MM.1S (cell line): ENCODE measurements around the gene HSPA4L.

ENCODE experiments used
- EZH2 ChIP-seq: fragments of 300-600 bp; sonication (generic); optimal IDR thresholded peaks from 2 replicates; pipeline ENCODE3; 2017; ENCODE audit warnings: low read depth, mild to moderate bottlenecking, antibody characterized with exemption, low read length, mixed read lengths
- EZH2phosphoT487 ChIP-seq: fragments of 300-600 bp; sonication (generic); IDR thresholded peaks from 2 replicates; pipeline ENCODE4 v1.6.1; 2018; ENCODE audit warnings: antibody characterized with exemption, low read length
- TF ChIP-seq, protein P1 (sequence below): fragments of 300-600 bp; sonication (generic); IDR thresholded peaks from 2 replicates; pipeline ENCODE4 v1.5.1; 2016; ENCODE audit warnings: antibody characterized with exemption, low read length, mixed read lengths

DNA sequence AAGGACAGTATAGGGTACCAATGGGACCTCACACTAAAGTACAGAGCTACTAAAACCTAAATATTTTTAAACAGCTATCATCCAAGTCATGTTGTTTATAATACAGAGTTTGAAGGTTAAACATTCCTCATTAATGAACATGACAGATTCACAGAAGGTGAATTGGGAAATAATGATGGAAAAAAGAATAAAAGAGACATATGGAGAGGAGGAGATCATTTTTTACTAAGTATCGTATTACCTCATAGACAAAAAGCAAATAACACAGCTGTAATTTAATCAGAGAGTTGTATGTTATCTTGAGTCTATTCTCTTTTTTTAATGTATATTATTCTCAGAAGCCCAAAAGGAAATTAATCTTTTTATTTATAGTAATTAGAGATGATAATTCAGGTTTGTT, 106.4 kb downstream of the HSPA4L start:
- TF ChIP-seq, protein P1, sequence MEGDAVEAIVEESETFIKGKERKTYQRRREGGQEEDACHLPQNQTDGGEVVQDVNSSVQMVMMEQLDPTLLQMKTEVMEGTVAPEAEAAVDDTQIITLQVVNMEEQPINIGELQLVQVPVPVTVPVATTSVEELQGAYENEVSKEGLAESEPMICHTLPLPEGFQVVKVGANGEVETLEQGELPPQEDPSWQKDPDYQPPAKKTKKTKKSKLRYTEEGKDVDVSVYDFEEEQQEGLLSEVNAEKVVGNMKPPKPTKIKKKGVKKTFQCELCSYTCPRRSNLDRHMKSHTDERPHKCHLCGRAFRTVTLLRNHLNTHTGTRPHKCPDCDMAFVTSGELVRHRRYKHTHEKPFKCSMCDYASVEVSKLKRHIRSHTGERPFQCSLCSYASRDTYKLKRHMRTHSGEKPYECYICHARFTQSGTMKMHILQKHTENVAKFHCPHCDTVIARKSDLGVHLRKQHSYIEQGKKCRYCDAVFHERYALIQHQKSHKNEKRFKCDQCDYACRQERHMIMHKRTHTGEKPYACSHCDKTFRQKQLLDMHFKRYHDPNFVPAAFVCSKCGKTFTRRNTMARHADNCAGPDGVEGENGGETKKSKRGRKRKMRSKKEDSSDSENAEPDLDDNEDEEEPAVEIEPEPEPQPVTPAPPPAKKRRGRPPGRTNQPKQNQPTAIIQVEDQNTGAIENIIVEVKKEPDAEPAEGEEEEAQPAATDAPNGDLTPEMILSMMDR = no peak
- TF ChIP-seq EZH2 = no peak
- no peak for TF ChIP-seq EZH2phosphoT487
